SHP77 (cell line): ENCODE results near the gene ZNF597.

Experiments
- DNase-seq, 2 experiments: peaks; one replicate each; lab custom pipeline; 2025; lab: John Stamatoyannopoulos, UW

The ZNF597 gene

GRCh38 chr16:3443108-3444031 lies at the start of gene ZNF597, which contains the start of gene NAA60:
TSS of gene ZNF597 (minus strand) at chr16:3443504. CDS start at chr16:3443153, 351 bp downstream.
TSS of gene NAA60 (plus strand) at chr16:3443680. CDS start at chr16:3476228, 32,548 bp downstream.
- peak; percentile 88 to 90 for DNase-seq

GRCh38 chr16:3492356-3492755 lies 49.1 kb upstream of the ZNF597 start:
- DNase-seq = no peak

- DNase-seq = peak; percentile 83 to 92
These were observed 47.8 kb upstream of the ZNF597 start for GRCh38 chr16:3490911-3491629.

- no peak for DNase-seq
These were observed 45.5 kb upstream of the ZNF597 start for GRCh38 chr16:3488801-3489200.

- peak in 1 of 2 experiments; percentile 5 for DNase-seq
These were observed 44.5 kb upstream of the ZNF597 start for GRCh38 chr16:3487521-3488410.

- DNase-seq = no peak
These were observed 43.4 kb upstream of the ZNF597 start for GRCh38 chr16:3486506-3487215.

- DNase-seq = no peak
These were observed 42.7 kb upstream of the ZNF597 start for GRCh38 chr16:3485821-3486505.

- DNase-seq = no peak
These were observed 41.9 kb upstream of the ZNF597 start for GRCh38 chr16:3485097-3485745.

- no peak for DNase-seq
These were observed 41.2 kb upstream of the ZNF597 start for GRCh38 chr16:3484318-3485096.

GRCh38 chr16:3482659-3483241 lies 39.4 kb upstream of the ZNF597 start:
- no peak for DNase-seq

- DNase-seq = no peak
These were observed 38.7 kb upstream of the ZNF597 start for GRCh38 chr16:3481696-3482658.

- DNase-seq = no peak
These were observed 37.8 kb upstream of the ZNF597 start for GRCh38 chr16:3480901-3481695.

GRCh38 chr16:3479654-3480216 lies 36.4 kb upstream of the ZNF597 start:
- DNase-seq = no peak

- no peak for DNase-seq
These were observed 35.1 kb upstream of the ZNF597 start for GRCh38 chr16:3478242-3478925.

- no peak for DNase-seq
These were observed 33.1 kb upstream of the ZNF597 start for GRCh38 chr16:3476409-3476808.
